Ammon's horn (tissue), 1 donor: Measurements from ENCODE around the gene ZNF516.

Experiments
- DNase-seq: peaks from one replicate; pipeline ENCODE4 v3.0.0-alpha.2; 2016; ENCODE audit warnings: low spot score

The ZNF516 gene

DNA sequence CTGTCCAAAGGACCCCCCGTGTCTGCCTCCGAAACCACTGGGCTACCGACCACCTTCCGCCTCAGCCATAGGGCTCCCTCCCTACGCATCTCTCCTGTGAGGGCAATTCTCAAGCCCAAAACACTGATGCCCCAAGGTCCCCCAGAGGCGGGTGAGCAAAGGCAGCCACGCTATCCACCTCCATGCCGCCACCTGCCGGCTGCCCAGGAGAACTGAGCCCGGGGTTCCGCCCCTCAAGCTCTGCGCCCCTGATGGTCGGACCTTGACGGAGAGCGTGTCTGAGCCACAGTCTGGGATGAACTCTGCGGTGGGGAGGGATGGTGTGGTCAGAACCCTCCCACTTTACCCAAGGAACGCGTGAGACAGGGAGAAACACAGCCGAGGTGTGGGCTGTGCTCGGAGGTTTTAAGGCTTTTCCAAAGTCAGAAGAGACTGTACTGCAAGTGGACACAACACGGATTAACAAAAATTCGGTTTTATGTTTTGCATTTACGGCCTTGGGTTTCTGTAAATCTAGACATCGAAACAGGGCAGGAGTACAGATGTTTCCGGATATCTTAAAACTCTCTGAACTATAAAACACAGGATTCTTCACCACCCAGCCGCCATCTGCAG, 114.1 kb downstream of the ZNF516 start:
- no peak for DNase-seq

DNA sequence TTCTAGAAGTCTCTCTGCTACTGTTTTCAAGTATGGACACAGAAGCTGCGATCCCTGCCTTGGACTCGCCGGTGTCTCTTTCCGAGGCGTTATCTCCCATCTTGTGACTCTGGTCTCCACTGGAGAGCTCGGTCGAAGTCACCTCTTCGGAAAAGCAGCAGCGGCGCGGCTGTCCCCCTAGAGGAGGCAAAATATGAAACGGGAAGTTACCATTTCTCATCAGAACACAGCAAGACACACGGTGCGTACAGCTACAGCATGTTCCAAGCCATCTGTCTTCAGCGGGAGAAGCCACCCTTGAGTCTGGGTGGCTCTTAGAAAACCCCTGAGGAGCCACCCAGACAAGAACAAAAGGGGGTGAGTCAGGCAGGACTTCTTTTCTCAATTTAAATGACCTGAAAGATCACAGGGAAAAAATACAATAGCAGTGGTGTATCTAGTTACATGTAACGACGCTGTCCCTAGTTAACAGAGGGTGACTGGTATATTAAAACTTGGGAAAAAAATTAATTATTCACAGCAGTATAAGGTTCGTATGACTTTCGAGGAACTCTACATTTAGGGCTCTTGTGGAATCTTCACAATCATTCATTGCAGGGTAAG, 114.8 kb downstream of the ZNF516 start:
- DNase-seq = no peak

DNA sequence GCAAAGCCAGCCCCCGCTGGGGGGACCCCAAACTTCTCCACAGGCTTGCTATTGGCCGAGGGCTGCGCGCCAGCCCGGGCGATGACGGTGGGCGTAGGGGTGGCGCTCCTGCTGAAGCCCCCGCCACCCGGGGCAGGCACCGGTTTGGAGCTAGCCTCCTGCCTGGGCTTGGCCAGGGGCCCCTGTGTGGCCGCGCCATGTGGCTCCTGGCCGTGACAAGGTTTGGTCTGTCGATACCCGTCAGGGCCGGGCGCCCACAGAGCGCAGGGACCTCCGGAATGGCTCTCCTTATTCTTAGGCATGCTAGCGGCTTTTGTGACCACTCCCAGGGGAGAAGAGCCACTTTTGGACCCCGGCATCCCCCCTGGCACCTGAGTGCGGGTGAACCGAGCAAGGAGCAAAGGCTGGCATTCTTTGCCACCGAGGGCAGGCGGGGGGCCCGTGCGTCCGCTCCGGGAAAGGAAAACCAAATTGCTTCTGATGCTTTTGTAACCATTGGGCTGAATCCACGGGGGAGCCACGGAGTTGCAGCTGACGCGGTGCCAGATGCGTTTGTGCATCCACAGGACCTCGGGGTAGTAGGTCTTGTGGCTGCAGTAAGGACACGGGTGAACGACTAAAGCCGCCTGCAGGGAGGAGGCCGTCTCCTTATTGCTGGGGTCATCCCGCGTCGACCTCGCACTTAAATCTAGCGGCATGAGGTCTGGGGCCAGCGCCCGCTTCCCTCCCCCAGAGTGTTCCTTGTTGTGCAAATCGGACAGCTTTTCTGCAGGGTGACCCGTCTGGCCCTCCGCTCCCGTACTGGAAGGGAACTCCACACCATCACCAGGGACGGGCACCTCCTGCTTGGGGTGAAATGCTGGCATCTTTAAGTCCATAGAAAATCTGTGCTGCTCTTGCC, 115.6 kb downstream of the ZNF516 start:
- DNase-seq = no peak

DNA sequence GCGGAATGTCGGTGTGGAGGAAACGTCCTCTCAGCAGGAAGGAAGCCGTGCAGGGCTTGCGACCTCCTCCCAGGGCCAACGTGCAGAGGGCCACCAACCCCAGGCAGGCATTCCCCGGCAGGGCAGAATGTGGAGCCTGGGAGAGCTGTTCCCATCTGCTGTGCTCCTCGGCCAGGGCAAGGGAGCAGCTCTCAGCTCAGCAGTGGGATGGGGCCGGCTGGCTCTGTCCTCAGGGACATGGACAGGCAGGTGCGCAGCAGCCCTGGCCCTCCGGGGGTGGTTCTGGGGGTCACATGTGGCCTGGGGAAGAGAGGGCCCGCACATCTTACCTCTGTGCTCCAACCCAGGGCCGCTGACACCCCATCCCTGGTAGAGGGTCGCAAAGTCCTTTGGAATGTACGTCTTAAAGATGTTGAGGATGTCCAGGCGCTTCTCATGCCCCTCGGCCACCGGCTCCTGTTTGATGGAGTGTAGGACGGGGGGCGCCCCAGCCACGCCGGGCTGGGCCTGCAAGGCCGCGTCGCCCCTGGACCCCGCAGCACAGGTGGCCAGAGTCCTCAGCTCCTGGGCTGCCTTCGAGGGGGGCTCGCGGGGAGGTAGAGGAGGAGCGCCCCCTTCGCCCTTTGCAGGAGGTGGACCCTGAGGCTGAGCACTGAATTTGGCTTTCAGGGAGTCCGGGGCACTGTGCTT, 116.4 kb downstream of the ZNF516 start:
- no peak for DNase-seq

DNA sequence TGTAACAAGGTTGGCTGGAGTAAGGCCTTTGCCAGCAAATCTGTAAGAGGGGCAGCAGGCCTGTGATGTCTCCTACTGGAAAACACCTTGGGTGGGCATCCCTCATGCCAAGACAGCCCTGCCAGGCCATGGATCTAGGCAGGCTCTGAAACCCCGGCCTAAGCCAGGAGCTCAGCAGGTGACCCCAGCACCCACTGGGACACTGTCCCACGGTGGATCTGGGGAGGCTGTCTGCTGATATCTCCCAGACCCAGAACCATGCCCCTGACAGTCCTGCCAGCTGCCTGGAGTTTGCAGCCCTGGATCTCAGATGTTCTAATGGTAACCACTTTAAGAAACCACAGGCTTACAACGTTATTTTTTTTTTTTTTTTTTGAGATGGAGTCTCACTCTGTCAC, 117.7 kb downstream of the ZNF516 start:
- DNase-seq = no peak

DNA sequence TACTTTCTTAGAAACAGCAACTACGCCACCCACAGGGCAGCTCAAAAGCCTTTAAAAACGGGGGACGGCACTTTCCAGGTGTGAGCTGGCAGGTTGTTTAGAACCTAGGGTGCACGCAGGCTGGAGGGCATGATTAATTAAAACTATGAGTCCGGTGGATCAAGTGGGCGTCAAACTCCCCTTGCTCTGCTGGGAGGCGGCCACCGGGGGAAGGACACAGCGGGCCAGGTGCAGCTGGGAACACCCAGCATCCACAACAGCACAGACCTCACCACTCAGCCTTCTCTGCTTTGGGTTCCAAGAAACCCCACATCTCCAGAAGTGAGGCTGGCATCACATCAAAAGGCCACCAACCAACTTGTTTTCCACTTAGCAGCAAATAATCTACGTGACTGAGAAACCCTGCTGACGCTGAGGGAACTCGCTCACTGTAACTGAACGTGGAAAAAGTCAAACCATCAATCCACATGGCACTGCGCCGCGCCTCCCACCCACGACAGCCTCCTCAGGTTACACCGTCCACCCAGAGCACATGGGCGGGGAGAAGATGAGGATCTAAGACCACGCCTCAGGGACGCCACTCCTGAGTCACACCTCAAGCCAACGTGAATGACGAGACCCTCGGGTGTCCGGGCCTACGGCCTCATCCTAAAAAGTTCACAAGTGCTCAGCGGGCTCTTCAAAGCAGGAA, 118.2 kb downstream of the ZNF516 start:
- no peak for DNase-seq

DNA sequence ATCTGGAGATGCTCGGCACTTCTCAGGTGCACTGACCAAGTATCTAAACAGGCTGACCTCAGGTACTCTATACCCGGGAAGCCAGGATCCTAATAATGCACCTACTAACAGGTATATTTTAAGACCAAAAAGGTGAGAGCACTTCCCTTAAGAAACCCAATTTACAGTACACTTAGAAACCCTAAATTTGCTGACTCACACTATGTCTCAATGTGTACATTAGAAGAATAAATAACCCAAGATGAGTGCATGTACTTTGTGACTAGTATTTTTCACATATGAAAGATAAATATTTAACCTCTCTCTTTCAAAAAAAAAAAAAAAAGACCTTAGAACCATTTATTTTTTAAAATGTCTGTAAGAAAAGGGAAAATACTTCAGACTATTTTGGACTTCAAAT, 118.8 kb downstream of the ZNF516 start:
- DNase-seq = no peak

DNA sequence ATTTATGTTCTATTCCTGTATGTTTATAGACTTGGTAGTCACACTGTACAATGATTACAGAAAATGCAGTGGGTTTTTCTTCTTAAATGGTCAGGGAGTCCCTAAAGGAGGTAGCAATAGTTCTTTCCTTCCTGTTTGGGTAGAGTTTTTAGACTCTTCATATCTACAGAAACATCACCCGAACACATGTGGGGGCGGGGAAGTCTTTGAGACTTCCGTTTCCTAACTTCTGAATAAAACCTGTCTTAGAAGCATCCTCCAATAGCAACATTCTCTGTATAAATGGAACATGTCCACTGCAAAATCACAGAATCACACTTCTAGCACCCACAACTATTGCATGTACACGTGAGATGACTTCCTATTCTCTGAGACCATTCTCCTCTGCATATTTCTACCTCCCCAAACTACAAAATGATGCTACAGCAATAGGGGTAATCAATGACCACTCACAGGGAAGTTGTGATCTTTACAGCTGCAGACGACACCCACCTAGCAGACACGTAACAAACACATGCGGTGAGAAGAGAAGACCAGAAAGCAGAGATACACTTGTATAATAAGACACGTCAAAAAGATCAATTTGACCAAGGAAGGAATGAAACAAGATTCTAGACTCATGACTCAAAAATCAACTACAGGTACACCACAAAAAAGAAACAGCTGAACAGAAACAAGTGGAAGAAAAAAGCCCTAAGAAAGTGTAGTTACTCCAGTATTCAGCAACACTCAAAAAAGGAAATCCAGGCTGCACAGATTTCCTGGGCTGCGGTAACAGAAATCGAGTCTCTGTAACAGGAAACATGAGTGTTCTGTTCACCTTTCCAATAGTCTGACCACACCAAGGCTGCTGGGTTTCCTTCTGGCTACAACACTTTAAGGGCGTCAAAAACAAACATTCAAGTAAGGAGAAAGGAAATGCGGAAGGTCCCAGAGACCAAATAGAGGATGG, 120.4 kb downstream of the ZNF516 start:
- no peak for DNase-seq

DNA sequence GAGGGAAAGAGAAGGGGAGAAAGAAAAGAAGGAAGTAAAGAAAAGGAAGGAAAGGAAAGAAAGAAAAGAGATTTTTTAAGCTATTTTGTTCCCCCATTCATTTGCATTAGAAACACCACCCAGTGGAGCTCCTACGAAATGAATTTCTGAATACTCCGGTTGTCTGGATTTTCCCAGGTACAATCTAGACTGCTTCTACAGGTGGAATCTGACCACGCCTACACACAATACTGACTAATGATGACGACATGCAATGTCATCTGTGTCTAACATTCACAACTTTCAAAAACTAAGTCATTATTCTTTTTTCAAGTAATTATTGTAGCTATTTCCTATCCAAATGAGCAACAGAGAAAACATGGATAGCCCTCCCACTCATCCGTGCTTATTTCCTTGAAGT, 121.7 kb downstream of the ZNF516 start:
- DNase-seq = no peak

DNA sequence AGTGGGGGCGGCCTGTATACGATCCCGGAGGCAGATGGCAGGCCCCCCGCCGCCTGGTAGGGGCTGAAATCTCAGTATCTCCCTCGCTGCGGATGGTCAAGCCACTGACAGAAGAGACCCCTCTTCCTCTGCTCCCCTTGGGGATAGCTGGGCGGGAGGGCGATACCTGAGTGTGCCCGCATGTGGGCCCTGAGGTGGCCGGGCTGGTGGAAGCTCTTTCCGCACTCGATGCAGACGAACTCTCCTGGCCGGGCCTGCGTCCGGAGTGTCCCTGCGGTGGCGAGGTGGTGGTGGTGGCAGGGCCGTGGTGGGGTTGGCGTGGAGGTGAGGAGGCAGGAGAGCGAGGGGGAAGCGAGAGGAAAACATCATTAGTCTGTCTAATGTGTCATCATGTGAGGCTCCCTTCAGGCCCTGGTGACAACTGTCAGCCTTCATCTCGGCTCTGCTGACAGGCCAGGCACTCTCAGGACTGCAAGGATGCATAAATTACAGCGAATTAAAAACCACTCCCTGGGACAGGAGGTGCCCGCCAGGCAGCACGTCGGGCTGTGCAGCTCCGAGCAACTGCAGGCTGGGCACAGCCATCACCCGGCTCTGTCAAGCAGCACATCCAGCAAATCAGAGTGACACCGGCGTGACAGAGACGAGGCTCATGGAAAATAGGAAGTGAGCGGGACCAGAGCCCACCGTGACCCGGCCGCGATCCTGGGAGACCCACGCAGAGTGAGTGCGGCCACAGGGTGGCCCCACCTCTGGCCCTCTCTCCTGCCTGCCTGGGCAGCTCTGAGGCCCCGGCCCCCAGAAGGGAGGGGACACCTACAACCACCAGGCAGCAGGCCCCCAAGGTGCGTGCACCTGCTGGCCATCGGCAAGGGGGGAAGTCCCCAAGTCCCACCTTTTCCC, 123.5 kb downstream of the ZNF516 start:
- no peak for DNase-seq

DNA sequence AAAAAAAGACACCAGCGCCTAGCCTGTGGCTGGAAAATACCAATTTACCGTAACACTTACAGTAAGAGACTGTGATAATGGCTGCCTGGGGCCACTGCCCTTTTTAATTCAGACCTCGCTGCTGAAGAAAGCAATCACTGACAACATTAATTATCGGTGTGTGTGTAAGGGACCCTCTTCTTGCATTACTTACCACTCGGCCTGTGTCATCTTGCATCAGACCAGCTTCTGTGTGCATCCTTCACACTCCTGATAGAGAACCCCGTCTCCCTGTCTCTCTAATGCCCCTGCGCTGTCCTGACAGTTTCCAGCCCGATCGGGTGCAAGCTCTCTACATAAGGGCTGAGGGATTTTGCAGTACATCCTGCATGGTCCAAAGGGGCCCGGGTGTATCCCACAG, 124.4 kb downstream of the ZNF516 start:
- DNase-seq = no peak

DNA sequence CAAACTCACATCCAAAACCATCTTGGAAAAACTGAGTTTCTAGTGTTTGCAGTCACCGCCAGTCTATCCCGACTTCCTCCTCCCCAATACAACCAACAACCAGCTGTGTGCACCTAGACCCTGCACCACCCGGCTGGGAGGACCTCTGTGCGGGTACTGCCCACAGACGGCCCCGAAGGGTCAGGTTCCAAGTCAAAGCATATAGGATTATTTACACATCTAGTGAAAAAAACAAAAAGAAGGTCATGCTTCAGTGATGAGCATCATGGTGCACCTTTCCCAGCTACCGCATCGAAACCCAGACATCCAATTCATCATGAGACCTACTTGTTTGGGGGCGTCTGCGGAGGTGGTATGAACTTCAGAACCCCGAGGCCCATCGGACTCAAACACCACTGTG, 124.8 kb downstream of the ZNF516 start:
- DNase-seq = no peak

DNA sequence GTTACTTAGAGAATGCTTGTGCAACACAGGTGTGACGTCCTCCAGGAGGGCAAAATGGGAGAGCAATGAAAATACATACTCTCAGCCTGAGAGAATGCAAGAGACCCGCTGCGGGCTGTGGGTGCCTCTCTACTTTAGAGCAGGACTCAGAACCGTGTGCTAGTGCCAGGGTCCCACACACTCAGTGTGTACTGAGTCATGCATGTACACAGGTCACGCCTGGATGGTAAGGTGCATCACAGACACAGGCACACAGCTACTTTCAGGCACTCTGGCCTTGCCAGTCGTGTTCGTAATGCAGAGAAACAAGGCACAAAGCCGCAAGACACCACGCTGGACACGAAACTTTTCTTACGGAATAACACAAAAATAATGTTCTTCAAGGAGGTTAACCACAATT, 125.3 kb downstream of the ZNF516 start:
- DNase-seq = no peak

DNA sequence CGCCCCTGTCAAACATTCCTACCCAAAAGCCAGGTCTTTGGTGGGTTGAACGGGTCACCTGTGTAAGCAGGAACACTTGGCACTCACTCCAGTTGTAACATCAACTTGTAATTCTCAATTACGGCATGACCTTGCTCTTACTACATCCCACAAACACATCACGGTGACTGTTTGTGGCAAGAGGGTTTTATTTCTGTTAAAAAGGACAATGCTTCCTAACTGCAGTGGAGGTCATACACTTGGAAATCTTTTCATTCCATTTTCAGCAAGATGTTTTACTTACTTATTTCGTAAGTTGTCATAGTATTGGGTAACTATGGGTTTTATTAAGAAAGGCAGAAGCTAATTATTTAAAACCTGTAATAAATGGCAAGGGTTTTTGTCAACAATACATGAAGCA, 126.1 kb downstream of the ZNF516 start:
- DNase-seq = no peak

DNA sequence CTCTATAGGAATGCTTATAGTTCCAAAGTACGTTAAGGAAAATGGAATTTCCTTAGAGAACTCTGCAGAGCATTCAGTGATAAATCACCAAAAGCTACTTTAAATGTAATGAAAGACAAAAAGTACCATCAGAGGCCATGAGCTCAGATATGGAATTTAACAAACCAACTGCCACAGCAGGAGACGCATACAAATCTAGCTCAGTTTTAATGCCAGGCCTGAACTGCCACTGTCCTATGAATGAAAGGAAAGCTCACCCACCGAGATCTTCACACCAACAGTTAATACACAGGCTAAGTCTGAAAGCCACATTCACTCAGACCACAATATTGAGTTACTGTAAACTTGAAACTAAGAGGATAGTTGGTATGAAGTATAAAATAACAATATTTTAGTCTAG, 126.8 kb downstream of the ZNF516 start:
- DNase-seq = no peak

DNA sequence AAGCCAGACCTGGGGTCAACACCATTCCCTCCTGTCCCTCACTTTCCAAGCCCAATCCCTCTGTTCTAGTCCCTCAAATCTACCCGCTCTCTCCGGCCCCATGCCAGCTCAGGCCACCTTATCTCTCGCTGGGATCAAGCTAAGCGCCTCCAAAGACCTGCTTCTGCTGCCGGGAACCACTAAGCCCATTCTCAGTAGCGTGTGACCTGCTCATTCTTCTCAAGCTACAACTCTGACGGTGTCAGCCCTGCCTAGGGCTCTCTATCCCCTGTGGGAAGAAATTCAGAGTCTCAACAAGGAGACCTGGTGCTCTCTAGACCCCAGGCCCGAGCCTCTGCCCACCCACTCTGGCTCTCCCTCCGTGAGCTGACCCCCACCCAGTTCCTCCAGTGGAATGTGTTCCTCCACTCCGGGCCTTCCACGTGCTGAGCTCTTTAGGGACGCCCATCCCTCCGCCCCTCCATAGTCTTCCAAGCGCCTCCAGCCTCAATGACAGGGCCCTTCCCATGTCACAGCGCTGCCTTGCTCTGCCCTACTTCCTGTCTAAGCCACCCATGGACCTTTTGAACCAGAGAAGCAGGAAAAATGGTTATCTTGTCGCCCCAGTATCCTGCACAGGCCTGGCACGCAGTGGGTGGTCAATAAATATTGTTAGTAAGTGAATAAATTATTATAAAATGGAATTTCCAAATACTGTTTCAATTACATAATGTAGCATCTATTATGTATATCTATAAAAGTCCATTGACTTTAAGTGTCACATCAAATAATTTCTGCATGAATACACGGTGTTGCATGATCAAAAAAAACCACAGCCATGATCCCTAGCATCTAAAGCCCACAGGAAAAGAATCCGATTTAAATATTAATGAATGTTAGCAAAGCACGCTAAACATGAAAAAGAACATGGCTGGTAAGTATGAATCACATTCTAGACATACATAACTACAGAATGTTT, 127.6 kb downstream of the ZNF516 start:
- DNase-seq = no peak

DNA sequence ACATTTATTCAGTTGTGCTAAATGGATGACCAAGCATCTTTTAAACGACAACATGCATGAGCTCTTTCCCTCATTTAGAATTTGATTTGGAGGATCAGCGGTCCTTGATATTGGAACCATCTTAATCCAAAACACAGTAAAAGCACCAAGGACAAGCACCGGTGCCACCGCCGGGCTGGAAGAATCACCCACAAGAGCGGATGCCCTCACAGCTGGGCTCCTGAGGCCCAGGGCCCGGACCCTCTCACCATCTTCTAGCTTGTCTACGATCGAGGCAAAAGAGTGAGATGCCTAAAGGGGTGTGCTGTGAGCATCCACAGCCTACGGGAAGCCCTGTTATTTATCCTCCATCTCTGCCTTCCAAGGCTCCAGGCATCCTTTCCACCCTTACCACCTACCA, 129.5 kb downstream of the ZNF516 start:
- DNase-seq = no peak
